Measurements from ENCODE around the gene ARSB.

Gene ARSB

GRCh38 chr5:78995521-78996007, 10.5 kb upstream of the ARSB start:
- no peak for DNase-seq (ENCODE audit: low read depth, low spot score)
- TF ChIP-seq, protein P1, sequence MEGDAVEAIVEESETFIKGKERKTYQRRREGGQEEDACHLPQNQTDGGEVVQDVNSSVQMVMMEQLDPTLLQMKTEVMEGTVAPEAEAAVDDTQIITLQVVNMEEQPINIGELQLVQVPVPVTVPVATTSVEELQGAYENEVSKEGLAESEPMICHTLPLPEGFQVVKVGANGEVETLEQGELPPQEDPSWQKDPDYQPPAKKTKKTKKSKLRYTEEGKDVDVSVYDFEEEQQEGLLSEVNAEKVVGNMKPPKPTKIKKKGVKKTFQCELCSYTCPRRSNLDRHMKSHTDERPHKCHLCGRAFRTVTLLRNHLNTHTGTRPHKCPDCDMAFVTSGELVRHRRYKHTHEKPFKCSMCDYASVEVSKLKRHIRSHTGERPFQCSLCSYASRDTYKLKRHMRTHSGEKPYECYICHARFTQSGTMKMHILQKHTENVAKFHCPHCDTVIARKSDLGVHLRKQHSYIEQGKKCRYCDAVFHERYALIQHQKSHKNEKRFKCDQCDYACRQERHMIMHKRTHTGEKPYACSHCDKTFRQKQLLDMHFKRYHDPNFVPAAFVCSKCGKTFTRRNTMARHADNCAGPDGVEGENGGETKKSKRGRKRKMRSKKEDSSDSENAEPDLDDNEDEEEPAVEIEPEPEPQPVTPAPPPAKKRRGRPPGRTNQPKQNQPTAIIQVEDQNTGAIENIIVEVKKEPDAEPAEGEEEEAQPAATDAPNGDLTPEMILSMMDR (IDR thresholded peaks at IDR 0.05; ENCODE audit: insufficient read depth, low read length, missing control alignments): no peak
- CTCF ChIA-PET: interaction anchor here (0.7 to 1.9 kb wide), 5 partner anchors 11 to 138 kb away, joined by 3 to 7 read pairs (median 4); no protein-coding TSS in a partner anchor
- POLR2A ChIA-PET: no interaction called here
- no peak overlapping the region for H3K4me3 ChIP-seq (ENCODE audit: low read depth, low read length)

DNA sequence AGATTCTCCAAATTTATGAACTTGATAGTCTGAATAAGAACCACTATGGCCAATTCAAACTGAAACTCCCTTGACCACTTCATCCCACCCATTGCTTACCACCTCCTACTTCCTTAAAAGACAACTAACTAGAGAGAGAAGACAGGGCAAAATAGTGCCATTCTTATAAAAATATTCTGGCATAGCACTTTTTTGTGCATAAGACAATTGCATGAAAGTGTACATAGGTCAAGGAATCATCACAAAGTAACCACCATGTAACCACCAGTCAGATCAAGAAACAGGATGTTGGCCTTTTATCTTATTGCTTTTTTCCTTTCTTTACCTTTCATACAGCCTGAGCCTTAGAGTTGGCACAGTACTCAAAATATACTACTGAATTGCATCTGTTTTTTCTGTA, 8.1 kb upstream of the ARSB start:
- CTCF ChIA-PET: interaction anchor here (0.7 to 0.9 kb wide), 2 partner anchors 12 to 19 kb away, joined by 3 to 4 read pairs; no protein-coding TSS in a partner anchor

DNA sequence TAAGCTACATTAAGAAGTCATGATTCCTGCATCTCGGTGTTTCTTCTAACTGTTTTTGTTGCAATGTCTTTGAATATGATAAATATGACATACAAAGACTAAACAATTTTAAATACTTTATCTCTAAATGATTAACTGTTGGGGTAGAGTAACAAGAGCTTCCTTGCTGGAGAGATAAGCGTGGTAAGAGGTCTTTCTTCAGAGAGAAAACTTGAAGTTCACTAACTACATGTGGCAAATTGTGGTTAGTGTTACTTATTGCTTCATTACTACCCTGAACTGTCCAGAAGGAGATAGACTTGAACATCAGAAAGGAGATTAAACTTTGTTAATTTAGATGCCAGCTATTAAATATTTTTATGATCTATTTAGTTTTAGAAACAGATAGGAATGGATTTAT, 7.0 kb upstream of the ARSB start:
- DNase-seq (ENCODE audit: low read depth, low spot score): no peak
- POLR2A ChIA-PET: no interaction called here
- TF ChIP-seq, protein P1 (IDR thresholded peaks at IDR 0.05; ENCODE audit: insufficient read depth, low read length, missing control alignments): no peak
- no peak overlapping the region for H3K4me3 ChIP-seq (ENCODE audit: low read depth, low read length)
- CTCF ChIA-PET: interaction anchor here (0.9 to 1.2 kb wide), 2 partner anchors 11 to 29 kb away, joined by 3 read pairs; no protein-coding TSS in a partner anchor

More for the DNA sequence above, 8.1 kb upstream of the ARSB start:
- no peak for DNase-seq (ENCODE audit: low read depth, low spot score)
- POLR2A ChIA-PET: no interaction called here
- TF ChIP-seq, protein P1 (IDR thresholded peaks at IDR 0.05; ENCODE audit: insufficient read depth, low read length, missing control alignments): no peak
- H3K4me3 ChIP-seq (ENCODE audit: low read depth, low read length): no peak overlapping the region

DNA sequence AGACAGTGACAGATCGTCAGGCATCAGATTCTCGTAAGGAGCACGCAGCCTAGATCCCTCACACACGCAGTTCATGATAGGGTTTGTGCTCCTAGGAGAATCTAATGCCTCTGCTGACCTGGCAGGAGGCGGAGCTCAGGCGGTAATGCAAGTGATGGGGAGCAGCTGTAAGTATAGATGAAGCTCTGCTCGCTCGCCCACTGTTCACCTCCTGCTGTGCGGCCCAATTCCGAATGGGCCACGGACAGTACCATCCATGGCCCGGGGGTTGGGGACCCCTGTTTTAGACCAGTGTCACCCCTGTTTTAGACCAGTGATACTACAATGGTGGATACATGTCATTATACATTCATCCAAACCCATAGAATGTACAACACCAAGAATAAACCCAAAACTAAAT, 4.0 kb upstream of the ARSB start:
- ChIA-PET CTCF (interaction anchor here (0.6 to 1.8 kb wide), 4 partner anchors 19 to 386 kb away, joined by 3 to 6 read pairs (median 4); no protein-coding TSS in a partner anchor), POLR2A (no interaction called here)
- no peak for DNase-seq (ENCODE audit: low read depth, low spot score)
- H3K4me3 ChIP-seq (ENCODE audit: low read depth, low read length): no peak overlapping the region
- TF ChIP-seq, protein P1 (IDR thresholded peaks at IDR 0.05; ENCODE audit: insufficient read depth, low read length, missing control alignments): no peak

DNA sequence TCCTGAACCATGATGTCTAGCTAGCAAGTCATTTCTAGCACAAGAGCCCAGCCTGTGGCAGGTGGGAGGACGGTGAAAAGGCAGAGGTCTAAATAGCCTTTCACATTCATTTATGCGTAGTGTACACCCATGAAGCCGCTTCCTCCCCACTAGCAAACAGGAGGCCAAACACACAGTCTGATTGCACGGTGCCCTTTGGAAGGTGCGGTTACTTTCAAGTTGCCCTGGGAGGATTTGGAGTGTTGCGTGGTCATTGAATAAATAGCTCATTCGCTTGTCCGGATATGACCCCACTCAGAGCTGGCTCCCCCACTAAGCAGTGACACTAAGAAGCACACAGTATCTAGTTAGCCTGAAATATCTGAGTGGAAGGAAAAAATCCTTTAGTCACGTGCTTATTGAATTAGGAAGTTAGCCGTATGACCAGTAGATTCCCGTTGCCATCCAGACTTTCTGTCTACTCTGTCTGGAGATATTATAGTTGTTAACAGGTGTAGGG, 664 bp upstream of the ARSB start:
- ChIA-PET CTCF (interaction anchor here (0.9 to 7.2 kb wide), 11 partner anchors 10 to 147 kb away, joined by 3 to 80 read pairs (median 7); no protein-coding TSS in a partner anchor), POLR2A (interaction anchor here (1.0 to 2.7 kb wide), 5 partner anchors 16 to 166 kb away, joined by 3 to 16 read pairs (median 4); no protein-coding TSS in a partner anchor)
- DNase-seq (ENCODE audit: low read depth, low spot score): no peak
- TF ChIP-seq, protein P1 (IDR thresholded peaks at IDR 0.05; ENCODE audit: insufficient read depth, low read length, missing control alignments): no peak
- H3K4me3 ChIP-seq (ENCODE audit: low read depth, low read length): peak overlapping the region; percentile 73

DNA sequence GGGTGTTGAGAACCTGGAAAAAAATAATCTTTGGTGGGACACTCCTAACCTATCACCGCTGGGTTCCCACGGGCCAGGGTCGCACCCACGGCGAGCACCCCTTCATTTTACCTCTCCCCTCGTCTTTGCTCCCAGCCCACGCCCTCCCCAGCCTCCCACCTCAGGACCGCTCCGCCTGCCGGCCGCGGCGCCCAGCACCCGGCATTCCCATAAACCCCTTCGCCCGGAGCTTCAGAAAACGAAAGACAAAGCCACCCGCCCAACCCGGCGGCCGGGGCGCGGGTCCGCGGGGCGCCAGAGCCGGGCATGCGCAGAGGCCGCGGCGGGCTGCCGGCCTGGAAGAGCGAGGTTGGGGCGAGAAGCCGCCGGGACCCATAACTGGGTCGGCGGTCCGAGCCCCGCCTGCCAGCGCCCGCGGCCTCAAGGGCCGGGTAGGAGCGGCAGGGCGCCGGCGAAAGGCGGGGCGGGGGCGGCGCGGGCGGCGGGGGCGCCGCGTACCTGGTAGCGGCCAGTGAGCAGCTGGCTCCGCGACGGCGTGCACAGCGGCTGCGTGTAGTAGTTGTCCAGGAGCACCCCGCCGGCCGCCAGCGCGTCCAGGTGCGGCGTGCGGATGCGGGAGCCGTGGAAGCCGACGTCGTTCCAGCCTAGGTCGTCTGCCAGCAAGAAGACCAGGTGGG, 533 bp downstream of the ARSB start:
- DNase-seq (ENCODE audit: low read depth, low spot score): no peak
- TF ChIP-seq, protein P1 (IDR thresholded peaks at IDR 0.05; ENCODE audit: insufficient read depth, low read length, missing control alignments): peak; percentile 64
- POLR2A ChIA-PET: interaction anchor here (0.8 to 2.7 kb wide), 8 partner anchors 15 to 167 kb away, joined by 3 to 16 read pairs (median 4); no protein-coding TSS in a partner anchor
- peak overlapping the region; percentile 73 for H3K4me3 ChIP-seq (ENCODE audit: low read depth, low read length)
- CTCF ChIA-PET: interaction anchor here (0.6 to 7.2 kb wide), 18 partner anchors 9 to 1099 kb away, joined by 3 to 80 read pairs (median 7); no protein-coding TSS in a partner anchor

All from AG04449 (cell line).